Measurements from ENCODE around the gene DNAJC16.

The DNAJC16 gene

DNA sequence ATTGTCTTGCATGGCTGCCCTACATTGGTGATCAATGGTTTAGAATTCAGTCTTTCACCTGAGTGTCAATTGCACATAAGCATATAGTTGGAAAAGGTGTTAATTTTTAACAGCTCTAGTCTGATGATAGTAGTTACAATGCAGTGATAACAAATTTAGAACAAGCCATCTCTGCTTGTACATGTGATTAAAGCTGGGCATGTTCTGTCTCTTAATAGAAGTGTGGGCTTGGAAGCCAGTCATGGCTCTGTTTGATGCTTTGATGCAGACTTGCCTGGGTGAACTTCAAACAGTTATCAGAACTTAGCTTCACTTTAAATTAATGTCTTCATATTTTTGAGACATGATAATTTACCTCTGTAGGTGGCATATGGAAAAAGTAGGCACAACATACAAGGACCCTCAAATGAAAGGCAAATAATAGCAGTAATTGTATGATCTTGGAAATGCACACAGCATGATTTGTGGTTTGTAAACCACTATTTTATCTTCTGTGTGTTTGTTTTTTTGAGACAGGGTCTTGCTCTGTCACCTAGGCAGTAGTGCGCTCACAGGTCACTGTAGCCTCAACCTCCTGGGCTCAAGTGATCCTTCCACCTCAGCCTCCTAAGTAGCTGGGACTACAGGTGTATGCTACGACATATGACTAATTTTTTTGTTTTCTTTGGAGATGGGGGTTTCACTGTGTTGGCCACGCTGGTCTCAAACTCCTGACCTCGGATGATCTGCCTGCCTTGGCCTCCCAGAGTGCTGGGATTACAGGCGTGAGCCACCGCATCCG is 94.4 kb downstream of the DNAJC16 start:
- no peak overlapping the region for H3K27ac Mint-ChIP-seq
- no peak overlapping the region for H3K4me3 Mint-ChIP-seq
- H3K27me3 Mint-ChIP-seq (ENCODE audit: low read depth): no peaks in the 10 kb centered on the region
- no peaks in the 10 kb centered on the region for H3K9me3 Mint-ChIP-seq
- DNase-seq (ENCODE audit: low spot score): no peak
- peaks cover 12% of the 10 kb centered on the region for H3K36me3 Mint-ChIP-seq (ENCODE audit: low read depth)
- H3K4me1 Mint-ChIP-seq (ENCODE audit: low read depth): peaks cover 45% of the 10 kb centered on the region

DNA sequence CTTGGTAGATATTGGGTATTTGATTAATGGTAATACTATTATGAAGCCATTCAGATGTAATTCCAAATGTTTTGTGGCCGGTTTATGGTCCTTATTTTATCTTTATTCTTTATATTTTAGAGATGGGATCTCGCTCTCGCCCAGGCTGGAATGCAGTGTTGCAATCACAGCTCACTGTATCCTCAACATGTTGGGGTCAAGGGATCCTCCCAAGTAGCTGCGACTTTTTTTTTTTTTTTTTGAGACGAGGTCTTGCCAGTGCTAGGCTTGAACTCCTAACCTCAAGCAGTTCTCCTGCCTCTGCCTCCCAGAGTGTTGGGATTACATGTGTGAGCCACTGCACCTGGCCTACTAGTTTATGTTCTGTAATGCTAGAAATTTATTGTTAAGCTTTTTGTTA is 95.3 kb downstream of the DNAJC16 start:
- no peak for DNase-seq (ENCODE audit: low spot score)
- no peaks in the 10 kb centered on the region for H3K27me3 Mint-ChIP-seq (ENCODE audit: low read depth)
- peaks cover 16% of the 10 kb centered on the region for H3K36me3 Mint-ChIP-seq (ENCODE audit: low read depth)
- no peak overlapping the region for H3K27ac Mint-ChIP-seq
- no peak overlapping the region for H3K4me3 Mint-ChIP-seq
- peaks cover 45% of the 10 kb centered on the region for H3K4me1 Mint-ChIP-seq (ENCODE audit: low read depth)
- no peaks in the 10 kb centered on the region for H3K9me3 Mint-ChIP-seq

DNA sequence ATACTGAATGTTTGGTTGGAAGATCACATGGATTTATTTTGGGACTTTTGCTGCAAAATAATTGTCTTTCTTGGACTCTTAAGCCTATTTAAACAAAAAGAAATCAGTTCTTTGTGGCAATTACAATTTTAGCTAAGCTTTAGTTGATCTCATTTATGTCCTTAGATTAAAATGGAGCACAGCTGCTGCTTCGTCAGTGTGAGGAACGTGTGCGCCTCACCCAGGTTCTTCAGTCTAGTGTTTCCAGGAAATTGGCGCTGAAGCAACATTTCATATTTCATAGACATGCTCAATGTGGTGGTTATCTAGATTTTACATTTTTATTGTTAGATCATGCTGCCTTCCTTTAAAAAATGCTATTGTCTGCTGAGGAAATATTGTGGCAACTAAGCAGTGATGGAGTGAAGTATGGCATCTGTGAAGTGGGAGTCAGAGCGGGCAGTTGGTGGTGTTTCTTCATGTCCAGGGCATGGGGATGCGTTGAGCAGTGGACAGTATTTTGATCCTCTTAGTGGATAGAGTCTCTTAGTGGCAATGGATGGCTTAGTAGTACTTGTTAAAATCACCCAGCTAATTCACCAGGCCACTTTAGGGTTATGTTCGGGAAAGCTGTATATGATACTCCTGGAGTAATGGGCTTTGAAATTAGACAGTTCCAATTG is 96.2 kb downstream of the DNAJC16 start:
- Mint-ChIP-seq H3K27ac (no peak overlapping the region), H3K36me3 (ENCODE audit: low read depth) (peaks cover 19% of the 10 kb centered on the region), H3K9me3 (no peaks in the 10 kb centered on the region), H3K4me1 (ENCODE audit: low read depth) (peaks cover 47% of the 10 kb centered on the region), H3K4me3 (no peak overlapping the region), H3K27me3 (ENCODE audit: low read depth) (no peaks in the 10 kb centered on the region)
- no peak for DNase-seq (ENCODE audit: low spot score)

DNA sequence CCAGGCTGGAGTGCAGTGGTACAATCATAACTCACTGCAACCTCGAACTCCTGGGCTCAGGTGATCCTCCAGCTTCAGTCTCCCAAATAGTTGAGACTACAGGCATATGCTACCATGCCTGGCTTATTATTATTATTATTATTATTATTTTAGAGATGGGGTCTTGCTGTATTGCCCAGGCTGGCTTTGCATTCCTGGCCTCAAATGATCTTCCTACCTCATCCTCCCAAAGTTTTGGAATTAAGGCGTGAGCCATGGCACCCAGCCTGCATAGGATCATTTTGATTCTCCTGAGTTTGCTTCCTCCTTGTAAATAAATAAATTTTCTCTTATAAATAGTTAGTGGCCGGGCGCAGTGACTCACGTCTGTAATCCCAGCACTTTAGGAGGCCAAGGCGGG is 96.8 kb downstream of the DNAJC16 start:
- Mint-ChIP-seq H3K36me3 (ENCODE audit: low read depth) (peaks cover 22% of the 10 kb centered on the region), H3K27ac (no peak overlapping the region), H3K27me3 (ENCODE audit: low read depth) (no peaks in the 10 kb centered on the region), H3K4me3 (no peak overlapping the region), H3K9me3 (no peaks in the 10 kb centered on the region), H3K4me1 (ENCODE audit: low read depth) (peaks cover 48% of the 10 kb centered on the region)
- no peak for DNase-seq (ENCODE audit: low spot score)

DNA sequence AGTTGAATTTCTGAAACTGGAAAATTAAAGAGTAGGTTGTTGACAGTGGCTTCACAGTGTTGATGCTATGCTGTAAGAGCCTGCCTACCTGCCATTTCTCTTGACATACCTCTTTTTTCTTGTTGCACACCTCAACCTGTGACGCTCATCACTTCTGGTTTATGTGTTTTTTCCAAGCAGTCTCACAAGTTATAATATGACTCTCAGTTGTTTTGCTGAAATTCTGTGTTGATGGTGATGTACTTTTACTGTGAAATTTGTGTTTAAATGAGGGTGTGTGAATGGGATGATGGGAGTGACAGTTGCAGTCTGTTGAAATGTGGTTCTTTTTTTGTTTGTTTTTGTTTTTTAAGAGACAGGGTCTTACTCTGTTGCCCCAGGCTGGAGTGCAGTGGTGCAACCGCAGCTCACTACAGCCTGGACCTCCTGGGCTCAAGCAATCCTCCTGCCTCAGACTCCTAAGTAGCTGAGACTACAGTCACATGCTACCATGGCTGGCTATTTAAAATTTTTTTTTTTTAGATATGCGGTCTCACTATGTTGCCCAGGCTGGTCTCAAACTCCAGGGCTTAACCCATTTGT is 97.6 kb downstream of the DNAJC16 start:
- Mint-ChIP-seq H3K9me3 (no peaks in the 10 kb centered on the region), H3K36me3 (ENCODE audit: low read depth) (peaks cover 25% of the 10 kb centered on the region), H3K4me1 (ENCODE audit: low read depth) (peaks cover 44% of the 10 kb centered on the region), H3K27me3 (ENCODE audit: low read depth) (no peaks in the 10 kb centered on the region), H3K4me3 (no peak overlapping the region), H3K27ac (no peak overlapping the region)
- DNase-seq (ENCODE audit: low spot score): no peak

DNA sequence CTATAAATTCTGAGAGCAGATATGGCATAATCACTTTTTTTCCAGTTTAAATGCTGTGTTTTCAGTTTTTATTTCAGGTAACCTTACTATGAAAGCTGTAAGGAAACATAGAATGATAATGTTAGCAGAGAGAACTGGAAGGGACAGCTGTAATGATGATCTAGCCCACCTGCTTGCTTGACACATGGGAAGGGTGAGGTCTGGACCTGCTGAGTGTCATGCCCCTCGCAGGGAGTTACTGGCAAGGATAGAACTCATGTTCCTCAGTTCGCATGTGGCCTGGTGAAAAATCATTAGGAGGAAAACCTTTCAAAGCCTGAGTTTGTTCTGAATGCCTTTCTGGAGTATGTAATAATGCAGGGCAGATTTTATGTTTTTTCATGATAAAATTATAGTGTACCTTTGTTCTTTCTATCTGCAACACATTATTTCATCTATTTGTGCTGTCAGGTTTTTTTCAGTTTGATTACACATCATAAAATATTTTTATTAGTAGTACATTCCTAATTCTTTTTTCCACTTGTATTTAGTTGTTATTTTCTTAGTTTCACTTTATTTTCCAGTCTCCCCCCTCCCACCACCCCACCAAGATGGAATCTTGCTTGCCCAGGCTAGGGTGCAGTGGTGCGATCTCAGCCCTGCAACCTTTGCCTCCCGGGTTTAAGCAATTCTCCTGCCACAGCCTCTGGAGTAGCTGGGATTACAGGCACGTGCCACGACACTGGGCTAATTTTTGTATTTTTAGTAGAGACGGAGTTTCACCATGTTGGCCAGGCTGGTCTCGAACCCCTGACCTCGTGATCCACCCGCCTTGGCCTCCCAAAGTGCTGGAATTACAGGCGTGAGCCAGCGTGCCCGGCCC is 98.6 kb downstream of the DNAJC16 start:
- DNase-seq (ENCODE audit: low spot score): no peak
- H3K9me3 Mint-ChIP-seq: no peaks in the 10 kb centered on the region
- peaks cover 28% of the 10 kb centered on the region for H3K36me3 Mint-ChIP-seq (ENCODE audit: low read depth)
- no peaks in the 10 kb centered on the region for H3K27me3 Mint-ChIP-seq (ENCODE audit: low read depth)
- H3K4me3 Mint-ChIP-seq: no peak overlapping the region
- peaks cover 39% of the 10 kb centered on the region for H3K4me1 Mint-ChIP-seq (ENCODE audit: low read depth)
- no peak overlapping the region for H3K27ac Mint-ChIP-seq

Data from T-helper 2 cell treated with Interferon-gamma antibody and Interleukin-4, amounts not matched to agents 5 μg/mL and 100 μg/mL, for 36 hours (primary cell).